ENCODE data around the gene CCND3.

- no peak for TF ChIP-seq CTBP1 (IDR thresholded peaks at IDR 0.05; ENCODE audit: borderline replicate concordance)
- TF ChIP-seq SUZ12 (IDR thresholded peaks at IDR 0.05): no peak
- no peak for TF ChIP-seq TARDBP (IDR thresholded peaks at IDR 0.05)
- TF ChIP-seq FOXM1 (IDR thresholded peaks at IDR 0.05; ENCODE audit: borderline replicate concordance): no peak
These were observed 3.6 kb downstream of the CCND3 start for GRCh38 chr6:41937861-41938574.
